Testis (tissue), 5 donors: ENCODE data around the gene IER5. TPM values are rescaled to one million over a fixed set of nuclear protein-coding genes. Genes with fewer than 3 reads are reported as not detected.
A peak's percentile ranks its signal among the peaks of the same experiment; 100 is the strongest.
"Not testable (repeated sequence)": the region's sequence is repeated elsewhere in the genome, so short reads cannot be mapped to it uniquely, and the experiment has no call there.

Experiments
- DNase-seq: peaks from one replicate; pipeline ENCODE4 v3.0.0-alpha.2; 2019
- H3K27ac ChIP-seq, 2 donors: fragments of 200-600 bp; sonication (generic); one replicate each; pipeline ENCODE4 v1.5.1; 2019
- H3K27me3 ChIP-seq: fragments of 200-600 bp; sonication (generic); one replicate; pipeline ENCODE4 v1.5.1; 2019
- H3K36me3 ChIP-seq: fragments of 200-600 bp; sonication (generic); one replicate; pipeline ENCODE4 v1.5.1; 2017; ENCODE audit warnings: low read depth; ENCODE audit errors: missing control alignments
- H3K4me1 ChIP-seq: fragments of 200-600 bp; sonication (generic); one replicate; pipeline ENCODE4 v1.5.1; 2019
- H3K4me3 ChIP-seq, 2 donors: fragments of 200-600 bp; sonication (generic); one replicate each; pipeline ENCODE4 v1.5.1; 2017 to 2019
- H3K9me3 ChIP-seq: fragments of 200-600 bp; sonication (generic); one replicate; pipeline ENCODE4 v1.5.1; 2017
- POLR2A ChIP-seq: fragments of 450-650 bp; IDR thresholded peaks from one replicate; pipeline ENCODE4 v1.6.1; 2017; ENCODE audit warnings: antibody characterized with exemption, mild to moderate bottlenecking, moderate library complexity
- WGBS, 2 donors: methylation state at CpG; one replicate each; pipeline ENCODE4 v1.1.5; 2018; 5-methylcytosine and 5-hydroxymethylcytosine counted together
- intact Hi-C: fragments of 100-400 bp; cut with DNase I; formaldehyde crosslinking; loops from one replicate; pipeline ENCODE4 v1.15.1; 2023; ENCODE audit warnings: low total_unique reads
- long read RNA-seq, 2 donors: transcript quantifications; one replicate each; lab custom pipeline, GENCODE V29; 2026
- polyA plus RNA-seq: library from polyadenylated mRNA; stranded (reverse); fragments of 350-450 nt; fragmentation: Illumina TruSeq; extraction: RNeasy Lipid Tissue Mini Kit (QIAGEN cat#74804); gene quantifications from one replicate; pipeline ENCODE4 v1.2.3, GENCODE V29; 2014; ENCODE audit warnings: low read depth, low replicate concordance; ENCODE audit not compliant: insufficient read depth
- total RNA-seq, 2 donors: library from RNA; depleted of rRNA; stranded (reverse); fragments of >200 nt; gene quantifications; one replicate each; pipeline ENCODE4 v1.2.3, GENCODE V29; 2016
- TF ChIP-seq, protein P1 (sequence below), 3 experiments: fragments of 450-650 bp in 2 of 3; fragments of 200-600 bp in 1 of 3; sonication (generic) in 1 of 3; IDR thresholded peaks; one replicate each; pipeline ENCODE4 v1.5.1; 2016 to 2019; ENCODE audit warnings: antibody characterized with exemption in 3 of 3, mild to moderate bottlenecking in 2 of 3, moderate library complexity in 1 of 3

Gene IER5
- total RNA-seq: 10 to 100 TPM; 10.3 to 13.3 TPM
- 7.1 TPM for polyA plus RNA-seq
- long read RNA-seq, donor 1, full-length matches to known transcripts: 35 of 35 reads
- long read RNA-seq, donor 1, partial matches to known transcripts: 0 of 35 reads
- long read RNA-seq, donor 1, other reads (novel, unspliced or antisense): 0 of 35 reads
- long read RNA-seq, donor 2, full-length matches to known transcripts: 24 of 24 reads
- long read RNA-seq, donor 2, partial matches to known transcripts: 0 of 24 reads
- long read RNA-seq, donor 2, other reads (novel, unspliced or antisense): 0 of 24 reads

DNA sequence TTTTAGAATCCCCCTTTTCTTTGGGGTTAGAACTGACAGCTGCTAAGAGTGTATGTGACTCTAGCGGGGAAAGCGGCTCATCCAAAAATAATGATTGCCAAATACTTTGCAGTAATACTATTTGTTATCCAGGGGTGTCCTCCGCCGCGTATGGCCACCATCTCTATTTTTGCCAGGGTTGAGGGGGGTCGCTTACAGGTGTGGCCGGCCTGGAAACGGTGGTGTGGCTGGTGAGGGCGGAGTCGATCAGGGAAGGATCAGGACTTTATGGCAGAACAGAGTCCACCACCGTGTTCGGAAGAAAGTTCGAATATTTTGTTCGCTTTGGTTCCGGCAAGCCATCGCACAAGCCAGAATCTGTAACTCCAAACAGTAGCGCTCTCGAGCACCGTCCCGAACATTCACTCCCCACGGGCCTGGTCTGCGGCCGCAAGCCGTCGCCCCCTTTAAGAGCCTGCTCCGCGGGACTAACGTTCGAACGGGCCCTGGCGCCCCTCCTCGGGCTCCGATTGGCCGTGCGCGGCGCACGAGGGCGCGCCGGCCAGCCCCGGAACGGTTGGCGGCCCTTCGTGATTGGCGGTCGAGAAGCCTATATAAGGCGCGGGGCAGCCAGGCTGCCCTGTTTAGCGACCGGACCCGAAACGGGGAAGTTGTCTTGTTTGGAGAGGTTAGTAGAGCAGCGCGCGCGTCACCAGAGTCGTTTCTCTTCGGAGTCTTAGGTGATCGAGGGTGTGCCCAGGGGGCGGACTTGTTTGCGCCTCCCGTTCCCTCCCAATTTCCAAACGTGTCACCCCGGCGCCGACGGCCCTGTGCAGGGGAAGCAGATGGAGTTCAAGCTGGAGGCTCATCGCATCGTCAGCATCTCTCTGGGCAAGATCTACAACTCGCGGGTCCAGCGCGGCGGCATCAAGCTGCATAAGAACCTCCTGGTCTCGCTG, at the start of gene IER5:
TSS of gene IER5 (plus strand) at position 622 of the 938 bp plus-strand sequence. CDS start at position 825, 203 bp downstream.
- DNase-seq: peak; percentile 98
- Histone ChIP-seq H3K4me1 (peaks cover 9% of the 10 kb centered on the region), H3K36me3 (no peaks in the 10 kb centered on the region), H3K27me3 (no peaks in the 10 kb centered on the region), H3K9me3 (no peaks in the 10 kb centered on the region), H3K4me3 (peak within 1 kb of the TSS; percentile 77 to 84), H3K27ac (peak within 1 kb of the TSS; percentile 87 to 91)
- TF ChIP-seq, protein P1, sequence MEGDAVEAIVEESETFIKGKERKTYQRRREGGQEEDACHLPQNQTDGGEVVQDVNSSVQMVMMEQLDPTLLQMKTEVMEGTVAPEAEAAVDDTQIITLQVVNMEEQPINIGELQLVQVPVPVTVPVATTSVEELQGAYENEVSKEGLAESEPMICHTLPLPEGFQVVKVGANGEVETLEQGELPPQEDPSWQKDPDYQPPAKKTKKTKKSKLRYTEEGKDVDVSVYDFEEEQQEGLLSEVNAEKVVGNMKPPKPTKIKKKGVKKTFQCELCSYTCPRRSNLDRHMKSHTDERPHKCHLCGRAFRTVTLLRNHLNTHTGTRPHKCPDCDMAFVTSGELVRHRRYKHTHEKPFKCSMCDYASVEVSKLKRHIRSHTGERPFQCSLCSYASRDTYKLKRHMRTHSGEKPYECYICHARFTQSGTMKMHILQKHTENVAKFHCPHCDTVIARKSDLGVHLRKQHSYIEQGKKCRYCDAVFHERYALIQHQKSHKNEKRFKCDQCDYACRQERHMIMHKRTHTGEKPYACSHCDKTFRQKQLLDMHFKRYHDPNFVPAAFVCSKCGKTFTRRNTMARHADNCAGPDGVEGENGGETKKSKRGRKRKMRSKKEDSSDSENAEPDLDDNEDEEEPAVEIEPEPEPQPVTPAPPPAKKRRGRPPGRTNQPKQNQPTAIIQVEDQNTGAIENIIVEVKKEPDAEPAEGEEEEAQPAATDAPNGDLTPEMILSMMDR (IDR thresholded peaks at IDR 0.05): peak in 1 of 3 experiments; percentile 14
- TF ChIP-seq POLR2A: peak; percentile 98
- intact Hi-C loops: loop anchor here (5.0 kb wide), 1 partner anchor 54 kb away; no protein-coding TSS in a partner anchor
- WGBS, 2 donors: 2 to 3% methylated on average over 46 to 72 of the region's 76 CpGs

DNA sequence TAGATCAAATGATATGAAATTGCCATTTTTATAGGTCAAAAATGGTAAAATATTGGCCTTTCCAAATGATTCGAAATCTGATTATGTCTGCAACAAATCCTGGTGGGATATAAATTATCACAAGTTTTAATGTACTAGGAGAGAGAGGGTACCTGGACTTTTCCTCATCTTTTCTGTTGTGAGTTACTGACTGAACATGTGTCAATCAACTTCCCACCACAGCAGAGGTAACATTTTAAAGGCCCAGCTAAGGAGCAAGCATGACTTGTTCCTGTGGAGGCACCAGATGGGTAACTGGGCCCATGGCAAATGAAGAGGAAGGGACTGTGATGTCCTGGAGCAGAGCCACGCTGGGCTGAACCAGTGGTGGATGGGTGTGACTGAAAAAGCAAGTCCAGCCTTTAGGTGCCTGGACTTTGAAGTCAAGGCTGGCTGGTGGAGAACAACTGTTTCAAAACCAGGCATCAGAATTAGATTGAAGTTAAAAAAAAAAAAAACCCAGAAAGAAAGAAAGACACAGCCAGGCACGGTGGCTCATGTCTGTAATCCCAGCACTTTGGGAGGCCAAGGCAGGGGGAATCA, 48.1 kb upstream of the IER5 start:
- Histone ChIP-seq H3K4me1 (no peaks in the 10 kb centered on the region), H3K27me3 (no peaks in the 10 kb centered on the region), H3K9me3 (no peaks in the 10 kb centered on the region), H3K36me3 (no peaks in the 10 kb centered on the region), H3K4me3 (no peak overlapping the region), H3K27ac (no peak overlapping the region)
- intact Hi-C loops: no loop called here
- TF ChIP-seq, protein P1 (IDR thresholded peaks at IDR 0.05): no peak
- TF ChIP-seq POLR2A: no peak
- WGBS, 2 donors: 92 to 99% methylated on average over 3 of the region's 3 CpGs
- DNase-seq: no peak

DNA sequence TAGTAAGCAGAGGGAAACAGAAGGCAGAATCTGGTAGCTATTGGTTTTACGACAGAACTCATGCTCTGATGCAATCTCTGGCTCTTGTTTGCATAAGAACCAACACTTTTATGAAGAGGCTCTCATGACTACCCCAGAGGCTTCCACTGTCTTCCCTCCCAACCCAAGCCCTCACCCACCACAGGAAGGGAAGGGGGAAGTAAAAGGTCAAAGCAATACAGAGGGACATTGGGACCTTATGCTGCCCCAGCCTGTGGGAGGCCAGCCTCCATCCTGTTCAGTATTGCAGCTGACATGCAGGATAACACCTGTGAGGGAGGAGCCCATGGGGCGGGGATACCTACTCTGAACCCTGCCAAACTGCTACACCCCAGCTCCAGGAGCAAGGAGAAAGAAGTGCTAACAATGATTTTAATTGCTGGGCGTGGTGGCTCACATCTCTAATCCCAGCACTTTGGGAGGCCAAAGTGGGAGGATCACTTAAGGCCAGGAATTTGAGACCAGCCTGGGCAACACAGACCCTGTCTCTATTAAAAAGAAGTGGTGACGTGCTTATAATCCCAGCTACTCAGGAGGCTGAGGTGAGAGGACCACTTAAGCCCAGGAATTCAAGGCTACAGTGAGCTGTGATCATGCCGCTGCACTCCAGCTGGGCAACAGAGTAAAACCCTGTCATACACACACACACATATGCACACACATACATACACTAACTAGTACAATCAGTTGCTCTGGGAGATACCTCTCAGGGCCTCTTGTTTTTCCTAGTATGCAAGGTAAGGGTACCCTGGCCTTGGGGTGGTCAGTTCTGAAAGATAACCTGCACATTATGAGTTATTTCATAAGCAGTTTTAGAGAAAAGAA, 45.2 kb upstream of the IER5 start:
- TF ChIP-seq, protein P1 (IDR thresholded peaks at IDR 0.05): no peak
- TF ChIP-seq POLR2A: no peak
- H3K9me3 ChIP-seq: no peaks in the 10 kb centered on the region
- H3K27me3 ChIP-seq: no peaks in the 10 kb centered on the region
- intact Hi-C loops: no loop called here
- no peak for DNase-seq
- WGBS, 2 donors: 67 to 95% methylated on average over 5 of the region's 5 CpGs
- no peak overlapping the region for H3K27ac ChIP-seq
- H3K36me3 ChIP-seq: no peaks in the 10 kb centered on the region
- H3K4me1 ChIP-seq: no peaks in the 10 kb centered on the region
- no peak overlapping the region for H3K4me3 ChIP-seq

DNA sequence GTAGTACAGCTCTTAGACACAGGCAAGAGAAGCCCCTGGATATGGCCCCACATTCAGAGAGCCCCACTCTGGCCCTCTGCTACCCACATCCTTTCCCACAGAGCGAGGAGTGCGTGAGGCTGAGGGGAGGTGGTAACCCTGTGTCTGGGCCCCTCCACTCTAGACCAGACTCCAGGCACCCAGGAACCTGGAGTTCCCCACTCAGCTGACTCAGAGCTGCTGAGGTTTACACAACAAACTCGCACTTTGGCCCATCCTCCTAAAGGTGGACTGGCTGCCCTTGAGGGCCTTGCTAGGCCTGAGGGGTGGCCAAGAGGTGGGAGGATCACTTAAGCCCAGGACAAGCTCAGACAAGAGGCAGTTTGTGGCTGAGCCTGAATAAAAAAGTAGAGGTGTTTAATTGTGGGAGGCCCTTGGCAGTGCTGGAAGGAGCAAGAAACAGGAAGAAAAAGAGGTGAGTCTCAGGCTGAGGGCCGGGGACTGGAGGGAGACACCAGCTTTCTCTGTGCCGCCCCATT, 44.0 kb upstream of the IER5 start:
- TF ChIP-seq POLR2A: no peak
- TF ChIP-seq, protein P1 (IDR thresholded peaks at IDR 0.05): no peak
- intact Hi-C loops: no loop called here
- Histone ChIP-seq H3K9me3 (no peaks in the 10 kb centered on the region), H3K27ac (no peak overlapping the region), H3K4me1 (no peaks in the 10 kb centered on the region), H3K27me3 (no peaks in the 10 kb centered on the region), H3K36me3 (no peaks in the 10 kb centered on the region), H3K4me3 (no peak overlapping the region)
- WGBS, 2 donors: 78 to 89% methylated on average over 3 to 5 of the region's 5 CpGs
- no peak for DNase-seq

DNA sequence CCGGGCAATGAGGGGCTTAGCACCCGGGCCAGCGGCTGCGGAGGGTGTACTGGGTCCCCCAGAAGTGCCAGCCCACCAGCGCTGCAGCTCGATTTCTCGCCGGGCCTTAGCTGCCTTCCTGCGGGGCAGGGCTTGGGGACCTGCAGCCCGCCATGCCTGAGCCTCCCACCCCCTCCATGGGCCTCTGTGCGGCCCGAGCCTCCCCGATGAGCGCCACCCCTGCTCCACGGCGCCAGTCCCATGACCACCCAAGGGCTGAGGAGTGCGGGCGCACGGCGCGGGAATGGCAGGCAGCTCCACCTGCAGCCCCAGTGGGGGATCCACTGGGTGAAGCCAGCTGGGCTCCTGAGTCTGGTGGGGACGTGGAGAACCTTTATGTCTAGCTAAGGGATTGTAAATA, 42.6 kb upstream of the IER5 start:
- H3K27ac ChIP-seq, intact Hi-C loops, H3K27me3 ChIP-seq, DNase-seq, H3K4me1 ChIP-seq, H3K9me3 ChIP-seq, H3K36me3 ChIP-seq: not testable (repeated sequence)
- peak overlapping the region in 1 of 2 donors; percentile 23 for H3K4me3 ChIP-seq
- 60 to 89% methylated on average over 2 to 22 of the region's 22 CpGs for WGBS, 2 donors
